ENCODE data around the gene ENAH.
"Not testable (repeated sequence)": the region's sequence is repeated elsewhere in the genome, so short reads cannot be mapped to it uniquely, and the experiment has no call there.

ENAH gene

GRCh38 chr1:225642177-225642576 lies 10.7 kb downstream of the ENAH start:
- no peak for FAIRE-seq

DNA sequence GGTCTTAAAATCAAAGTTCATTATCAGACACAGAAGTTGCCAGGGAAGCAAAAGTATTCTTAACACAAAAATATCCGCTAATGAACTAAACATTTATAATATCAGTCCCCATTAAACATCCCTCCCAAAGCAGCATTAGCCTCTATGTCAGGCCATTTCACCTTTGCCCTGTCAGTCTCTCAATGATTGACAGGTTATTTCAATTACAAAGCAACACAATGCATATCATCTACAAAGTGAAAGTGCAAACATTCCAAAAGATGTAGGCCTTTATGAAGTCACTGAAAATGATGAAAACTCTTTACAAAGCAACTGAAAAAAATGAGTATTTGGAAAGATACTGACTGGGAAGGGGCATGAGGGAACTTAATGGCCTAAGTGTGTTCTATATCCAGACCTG lies 14.1 kb downstream of the ENAH start:
- FAIRE-seq = no peak

DNA sequence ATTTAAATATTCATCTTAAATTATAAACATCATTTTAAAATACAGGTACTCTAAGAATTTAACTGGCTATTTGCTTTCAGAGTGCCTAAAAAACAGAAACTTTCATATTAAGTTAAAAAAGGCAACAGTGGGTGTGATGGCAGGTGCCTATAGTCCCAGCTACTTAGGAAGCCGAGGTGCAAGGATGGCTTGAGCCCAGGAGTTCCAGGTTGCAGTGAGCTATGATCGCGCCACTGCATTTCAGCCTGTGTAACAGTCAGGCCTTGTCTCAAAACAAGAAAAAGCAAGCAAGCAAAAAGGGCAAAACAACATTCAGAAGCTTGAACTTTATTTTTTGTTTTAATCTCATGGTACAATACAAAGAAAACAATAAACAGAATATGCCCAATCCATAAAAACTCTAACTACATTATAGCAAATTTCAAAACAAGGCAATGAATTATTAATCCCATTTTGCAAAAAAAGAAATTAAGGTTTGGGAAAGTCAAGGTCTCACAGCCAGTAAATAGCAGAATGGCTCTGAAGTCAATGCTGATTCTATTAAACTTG lies 15.2 kb downstream of the ENAH start:
- no peak for FAIRE-seq

GRCh38 chr1:225636992-225637391 lies 15.9 kb downstream of the ENAH start:
- FAIRE-seq = not testable (repeated sequence)

DNA sequence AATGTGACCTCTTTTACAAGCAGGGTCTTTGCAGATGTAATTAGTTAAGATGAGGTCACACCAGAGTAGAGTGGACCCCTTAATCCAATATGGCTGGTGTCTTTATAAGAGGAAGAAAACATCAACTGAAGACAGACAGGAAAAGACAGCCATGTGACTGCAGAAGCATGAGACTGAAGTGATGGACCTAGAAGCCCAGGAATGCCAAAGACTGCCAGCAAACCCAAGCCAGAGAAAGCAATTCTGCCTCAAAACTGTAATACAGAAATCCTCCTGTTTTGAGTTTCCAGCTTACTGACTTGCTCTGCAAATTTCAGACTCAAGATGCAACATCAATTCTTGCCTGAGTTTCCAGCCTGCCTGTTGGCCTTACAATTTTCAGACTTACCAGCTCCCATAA lies 17.3 kb downstream of the ENAH start:
- FAIRE-seq = no peak

DNA sequence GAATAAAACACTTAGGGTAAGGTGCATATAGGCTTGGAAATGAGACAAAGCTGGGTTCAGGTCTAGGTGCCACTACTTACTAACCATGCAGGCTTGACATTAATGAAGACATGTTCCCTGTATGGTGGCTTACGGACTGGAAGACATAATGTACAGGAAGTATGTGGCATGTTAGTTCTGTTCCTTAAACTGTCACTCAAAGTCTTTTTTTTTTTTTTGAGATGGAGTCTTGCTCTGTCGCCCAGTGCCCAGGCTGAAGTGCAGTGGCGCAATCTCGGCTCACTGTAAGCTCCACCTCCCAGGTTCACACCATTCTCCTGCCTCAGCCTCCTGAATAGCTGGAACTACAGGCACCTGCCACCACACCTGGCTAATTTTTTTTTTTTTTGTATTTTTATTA lies 20.1 kb downstream of the ENAH start:
- not testable (repeated sequence) for FAIRE-seq

DNA sequence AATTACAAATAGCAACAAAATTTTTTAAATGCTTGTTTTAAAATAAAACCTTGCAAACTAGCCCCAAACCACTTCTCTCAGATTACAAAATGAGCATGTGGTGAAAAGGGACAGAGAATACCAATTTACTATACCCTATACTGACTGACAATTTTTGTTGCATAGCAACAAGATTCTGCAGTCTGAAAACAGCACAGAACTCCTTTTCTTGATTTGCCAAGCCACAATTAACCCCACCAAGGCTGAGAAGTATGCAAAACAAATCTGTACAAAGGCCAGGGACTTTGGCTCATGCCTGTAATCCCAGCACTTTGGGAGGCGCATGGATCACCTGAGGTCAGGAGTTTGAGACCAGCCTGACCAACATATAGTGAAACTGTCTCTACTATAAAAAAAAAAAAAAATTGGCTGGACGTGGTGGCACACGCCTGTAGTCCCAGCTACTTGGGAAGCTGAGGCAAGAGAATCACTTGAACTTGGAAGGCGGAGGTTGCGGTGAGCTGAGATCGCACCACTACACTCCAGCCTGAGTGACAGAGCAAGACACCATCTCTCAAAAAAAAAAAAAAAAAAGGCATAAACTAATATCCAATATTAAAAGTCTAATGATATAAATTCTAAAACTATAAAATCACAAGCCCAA lies 21.8 kb downstream of the ENAH start:
- FAIRE-seq = no peak

DNA sequence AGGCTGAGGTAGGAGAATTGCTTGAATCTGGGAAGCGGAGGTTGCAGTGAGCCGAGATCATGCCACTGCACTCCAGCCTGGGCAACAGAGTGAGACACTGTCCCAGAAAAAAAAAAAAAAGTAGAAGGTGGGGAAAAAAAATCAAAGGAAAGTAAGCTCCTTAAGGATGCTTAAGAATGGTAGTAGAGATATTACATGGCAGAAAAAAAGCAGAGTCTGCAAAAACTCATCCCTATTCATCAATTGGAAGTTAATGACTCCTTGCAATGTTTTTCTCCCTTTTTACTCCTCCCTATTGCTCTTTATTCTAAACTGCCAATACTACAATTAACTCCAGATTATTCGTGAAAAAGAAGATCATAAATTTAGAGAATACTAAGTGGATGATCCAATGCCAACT lies 23.4 kb downstream of the ENAH start:
- FAIRE-seq = no peak

- FAIRE-seq = not testable (repeated sequence)
Measured at GRCh38 chr1:225628794-225629193, 24.1 kb downstream of the ENAH start.

GRCh38 chr1:225627304-225627947 lies 25.5 kb downstream of the ENAH start:
- FAIRE-seq = no peak

DNA sequence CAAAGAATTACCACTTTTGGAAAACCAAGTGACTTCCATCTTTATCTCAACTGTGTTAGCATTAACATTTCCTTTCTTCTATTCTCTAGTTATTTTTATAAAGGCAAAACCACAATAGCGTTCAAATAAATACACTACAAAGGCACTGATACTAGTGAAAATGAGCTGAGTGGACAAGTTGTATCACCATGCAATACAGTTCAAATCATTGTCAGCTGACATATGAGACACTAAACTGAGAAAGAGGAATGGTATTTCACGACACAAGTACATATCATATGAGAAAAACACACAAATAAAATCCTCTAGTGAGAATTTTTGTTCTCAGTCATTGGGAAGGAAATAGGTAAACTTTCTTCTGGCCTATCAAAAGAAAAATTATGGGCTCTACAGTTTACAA lies 26.2 kb downstream of the ENAH start:
- peak; percentile 39 for FAIRE-seq

GRCh38 chr1:225617956-225618355 lies 35.0 kb downstream of the ENAH start:
- FAIRE-seq = no peak

- no peak for FAIRE-seq
Measured at GRCh38 chr1:225617479-225617878, 35.4 kb downstream of the ENAH start.

DNA sequence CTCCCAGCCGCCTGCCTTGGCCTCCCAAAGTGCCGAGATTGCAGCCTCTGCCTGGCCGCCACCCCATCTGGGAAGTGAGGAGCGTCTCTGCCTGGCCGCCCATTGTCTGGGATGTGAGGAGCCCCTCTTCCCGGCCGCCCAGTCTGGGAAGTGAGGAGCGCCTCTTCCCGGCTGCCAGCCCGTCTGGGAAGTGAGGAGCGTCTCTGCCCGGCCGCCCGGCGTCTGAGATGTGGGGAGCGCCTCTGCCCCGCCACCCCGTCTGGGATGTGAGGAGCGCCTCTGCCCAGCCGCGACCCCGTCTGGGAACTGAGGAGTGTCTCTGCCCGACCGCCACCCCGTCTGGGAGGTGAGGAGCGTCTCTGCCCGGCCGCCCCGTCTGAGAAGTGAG lies 37.5 kb downstream of the ENAH start:
- FAIRE-seq = not testable (repeated sequence)

DNA sequence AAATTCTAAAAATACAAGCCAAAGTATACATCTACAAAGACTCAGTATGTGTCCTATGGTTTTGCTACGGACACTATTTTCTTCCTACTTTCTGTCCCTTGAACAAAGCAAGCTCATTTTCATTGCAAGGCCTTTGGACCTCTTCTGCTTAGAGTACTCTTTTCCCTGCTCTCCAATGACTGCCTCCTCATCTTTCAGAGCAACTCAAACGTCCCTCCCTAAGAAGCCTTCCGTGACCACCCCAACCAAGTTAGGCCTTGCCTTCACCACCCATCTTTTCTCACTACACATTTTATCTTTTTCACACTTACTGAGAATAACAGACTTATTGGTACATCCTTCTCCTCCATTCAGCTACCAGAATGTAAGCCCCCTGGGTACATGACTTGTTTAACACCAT lies 39.9 kb downstream of the ENAH start:
- peak; percentile 87 for FAIRE-seq

GRCh38 chr1:225612287-225612686 lies 40.6 kb downstream of the ENAH start:
- no peak for FAIRE-seq

- peak; percentile 26 for FAIRE-seq
Measured at GRCh38 chr1:225611537-225612223, 41.2 kb downstream of the ENAH start.

DNA sequence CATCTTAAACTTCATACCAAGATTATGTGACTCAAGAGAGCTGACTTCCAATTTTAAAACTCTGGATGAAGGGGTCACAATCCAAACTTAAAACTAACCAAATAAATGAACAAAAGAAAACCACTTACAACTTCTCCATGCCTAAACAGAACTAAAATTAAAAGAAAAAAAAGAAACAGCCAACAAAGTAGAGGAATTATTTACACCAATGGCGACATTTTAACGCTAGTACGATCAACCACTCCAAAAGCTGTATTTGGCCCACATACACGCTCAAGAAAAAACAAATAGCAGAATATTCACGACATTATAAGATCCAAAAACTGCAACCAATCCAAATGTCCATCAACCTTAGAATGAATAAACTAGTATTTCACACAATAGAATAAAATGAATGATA lies 42.4 kb downstream of the ENAH start:
- no peak for FAIRE-seq

DNA sequence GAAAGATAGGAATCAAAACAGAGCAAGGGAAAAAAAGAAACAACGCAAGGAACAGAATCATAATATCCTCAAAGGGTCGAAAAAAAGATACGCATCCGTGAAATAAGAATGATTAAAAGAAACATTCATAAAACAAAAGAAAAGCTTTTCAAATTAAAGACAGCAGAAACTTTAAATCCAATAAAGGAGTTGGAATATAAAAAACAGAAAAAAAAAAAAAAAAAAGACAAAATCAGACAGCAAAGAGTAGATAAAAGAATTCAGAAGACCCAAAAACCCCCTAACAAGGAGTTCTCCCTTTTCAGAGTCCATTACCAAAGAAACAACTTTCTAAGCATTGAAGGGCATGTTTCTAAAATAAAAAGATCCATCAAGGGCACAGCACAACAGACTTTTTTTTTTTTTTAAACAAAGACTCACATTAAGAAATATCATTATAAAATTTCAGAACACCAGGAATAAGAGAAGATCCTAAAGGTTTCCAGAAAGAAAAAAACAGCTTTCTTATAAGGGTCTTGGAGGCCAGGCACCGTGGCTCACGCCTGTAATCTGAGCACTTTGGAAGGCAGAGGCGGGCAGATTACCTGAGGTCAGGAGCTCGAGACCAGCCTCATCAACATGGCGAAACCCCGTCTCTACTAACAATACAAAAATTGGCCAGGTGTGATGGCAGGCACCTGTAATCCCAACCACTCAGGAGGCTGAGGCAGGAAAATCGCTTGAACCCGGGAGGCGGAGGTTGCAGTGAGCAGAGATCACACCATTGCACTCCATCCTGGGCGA lies 44.7 kb downstream of the ENAH start:
- FAIRE-seq = peak; percentile 81

DNA sequence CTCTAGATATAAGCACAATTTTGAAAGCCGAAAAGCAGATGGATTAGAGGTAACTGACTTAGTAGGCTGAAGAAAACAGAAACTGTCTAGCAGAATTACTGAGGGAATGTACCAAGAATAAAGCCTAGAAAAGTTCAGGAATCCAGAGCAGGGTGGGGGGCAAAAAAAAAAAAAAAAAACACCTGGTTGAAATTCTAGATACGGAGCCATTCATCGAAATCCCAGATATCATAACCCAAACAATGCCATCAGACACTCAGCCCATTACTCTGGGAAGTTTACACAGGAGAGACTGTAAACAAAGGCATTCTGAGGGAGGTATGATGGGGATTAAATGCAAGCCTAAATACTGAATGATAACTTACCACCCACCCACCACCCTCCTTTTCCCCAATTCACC lies 45.6 kb downstream of the ENAH start:
- no peak for FAIRE-seq

DNA sequence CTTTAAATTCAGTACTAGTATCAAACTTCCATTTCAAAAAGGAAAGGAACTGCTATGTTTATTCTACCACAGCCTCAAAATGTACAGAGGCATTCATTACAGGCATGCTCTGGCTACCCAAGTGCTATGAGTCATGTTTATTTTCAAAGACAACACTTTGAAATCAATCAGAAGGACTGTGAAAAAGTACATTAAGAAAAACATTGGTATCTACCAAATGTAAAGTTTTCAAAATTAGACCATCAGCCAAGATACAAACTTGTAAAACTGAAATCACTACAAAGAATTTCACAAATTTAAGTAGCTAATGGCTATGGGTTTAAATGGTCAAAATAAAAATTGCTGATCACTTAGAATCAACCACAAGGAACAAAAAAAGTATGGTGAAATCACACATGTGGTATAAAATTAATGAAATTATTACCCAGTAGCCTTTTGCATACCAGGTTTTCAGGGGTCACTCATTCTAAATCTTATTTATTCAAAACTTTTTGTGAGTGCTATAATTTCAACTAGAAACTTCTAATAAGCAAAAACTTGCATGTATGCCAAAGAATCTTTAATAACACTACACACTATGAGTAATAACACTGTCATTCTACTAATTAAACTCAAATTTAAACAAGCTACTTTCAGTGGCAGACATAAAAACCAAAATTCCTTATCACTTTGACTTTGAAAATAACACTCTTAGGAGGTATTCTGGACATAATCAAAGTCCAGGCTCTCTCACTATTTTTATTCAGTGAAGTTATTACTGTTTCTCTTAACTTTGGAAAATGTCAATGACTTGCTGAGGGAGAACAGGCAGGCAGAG lies 49.2 kb downstream of the ENAH start:
- no peak for FAIRE-seq

- no peak for FAIRE-seq
Measured at GRCh38 chr1:225602590-225603206, 50.2 kb downstream of the ENAH start.
